Measurements from ENCODE around the gene LACTB. TPM values are rescaled to one million over a fixed set of nuclear protein-coding genes. Genes with fewer than 3 reads are reported as not detected.

Gene LACTB
- total and polyA plus RNA-seq, 10 of the 15 experiments (the other 5 are each of a cell fraction or from before 2014, with no cell fraction given) = 5.0 to 35.3 (median 16.6) TPM

DNA sequence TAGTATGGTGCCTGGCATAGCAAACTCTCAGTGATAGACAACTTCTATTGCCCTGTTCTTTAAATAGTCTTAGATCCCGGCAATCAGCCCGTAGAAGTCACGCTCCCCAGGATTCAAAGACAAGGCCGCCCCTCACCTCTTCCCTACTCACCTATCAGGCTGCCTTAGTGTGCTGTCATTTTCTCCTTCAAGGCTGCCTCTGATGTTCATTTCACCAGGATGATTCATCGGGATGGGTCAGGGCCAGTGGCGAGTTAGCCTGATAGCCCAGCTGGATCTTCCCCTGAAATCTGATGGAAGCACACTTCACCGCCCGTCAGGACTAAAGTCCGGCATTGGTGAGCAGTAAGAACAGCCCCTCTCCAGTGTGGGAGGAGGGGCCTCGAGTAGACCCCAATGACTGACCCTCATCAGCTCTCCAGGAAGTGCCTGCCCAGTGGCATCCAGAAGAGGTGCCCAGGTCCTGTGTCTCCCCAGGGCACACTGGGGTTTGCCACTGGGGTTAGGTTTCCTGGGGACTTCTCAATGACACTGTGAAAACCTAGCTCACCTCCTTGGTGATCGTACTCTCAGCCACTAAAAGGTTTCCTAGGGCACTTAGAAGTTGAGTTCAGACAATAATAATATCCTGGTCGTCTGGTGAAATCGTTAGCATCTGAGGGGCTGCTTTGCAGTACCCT is 41.6 kb upstream of the LACTB start (continued):
- no peak for TF ChIP-seq YY1 (IDR thresholded peaks at IDR 0.05; ENCODE audit: low read depth, low read length)
- TF ChIP-seq SREBF1 (IDR thresholded peaks at IDR 0.05; ENCODE audit: low read length) = no peak
- TF ChIP-seq, protein P1, sequence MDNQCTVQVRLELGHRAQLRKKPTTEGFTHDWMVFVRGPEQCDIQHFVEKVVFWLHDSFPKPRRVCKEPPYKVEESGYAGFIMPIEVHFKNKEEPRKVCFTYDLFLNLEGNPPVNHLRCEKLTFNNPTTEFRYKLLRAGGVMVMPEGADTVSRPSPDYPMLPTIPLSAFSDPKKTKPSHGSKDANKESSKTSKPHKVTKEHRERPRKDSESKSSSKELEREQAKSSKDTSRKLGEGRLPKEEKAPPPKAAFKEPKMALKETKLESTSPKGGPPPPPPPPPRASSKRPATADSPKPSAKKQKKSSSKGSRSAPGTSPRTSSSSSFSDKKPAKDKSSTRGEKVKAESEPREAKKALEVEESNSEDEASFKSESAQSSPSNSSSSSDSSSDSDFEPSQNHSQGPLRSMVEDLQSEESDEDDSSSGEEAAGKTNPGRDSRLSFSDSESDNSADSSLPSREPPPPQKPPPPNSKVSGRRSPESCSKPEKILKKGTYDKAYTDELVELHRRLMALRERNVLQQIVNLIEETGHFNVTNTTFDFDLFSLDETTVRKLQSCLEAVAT (IDR thresholded peaks at IDR 0.05) = no peak
- no peak for TF ChIP-seq ZZZ3 (IDR thresholded peaks at IDR 0.05; ENCODE audit: control insufficient read depth, insufficient read length, low read depth)
- no peak for TF ChIP-seq TBL1XR1 (IDR thresholded peaks at IDR 0.05; ENCODE audit: low read depth, low read length)
- no peak for TF ChIP-seq STAT1 (conservative IDR thresholded peaks at IDR 0.05)

DNA sequence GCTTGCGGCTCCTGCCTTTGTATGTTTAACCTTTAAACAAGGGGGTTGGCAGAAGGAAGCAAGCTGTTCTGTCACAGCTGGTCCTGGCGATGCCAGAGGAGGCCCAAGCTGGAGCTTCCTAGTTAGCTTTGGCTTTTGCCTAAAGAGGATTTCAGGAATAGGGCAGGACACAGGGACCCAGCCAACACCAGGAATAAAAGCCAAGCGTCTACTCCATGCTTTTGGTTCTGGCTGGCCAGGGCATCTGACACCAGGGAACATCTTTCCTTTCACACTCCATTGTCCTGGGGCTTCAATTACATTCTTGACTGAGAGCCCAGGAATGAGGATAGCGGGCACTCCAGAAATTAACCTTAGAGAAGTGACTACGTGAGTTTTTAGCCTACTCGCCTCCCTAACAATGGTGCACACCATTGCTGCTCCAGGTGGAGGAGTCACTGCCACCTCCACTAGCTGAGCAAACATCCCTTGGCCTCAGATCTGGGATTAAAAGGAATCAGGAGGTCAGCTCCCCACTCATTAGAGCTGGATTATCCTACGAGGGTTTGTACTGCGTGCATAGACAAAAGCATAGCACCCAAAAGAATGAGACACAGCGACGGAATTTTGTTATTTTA is 40.9 kb upstream of the LACTB start:
- Histone ChIP-seq H3K4me1 (ENCODE audit: control insufficient read depth, insufficient read depth, low read length) (peaks cover 9% of the 10 kb centered on the region), H3K9ac (ENCODE audit: control insufficient read depth, insufficient read depth, low read length) (no peak overlapping the region), H3K4me2 (ENCODE audit: control insufficient read depth, insufficient read depth) (no peak overlapping the region), H3K79me2 (ENCODE audit: control insufficient read depth, insufficient read depth, low read length) (no peaks in the 10 kb centered on the region), H3K4me3 (no peak overlapping the region), H3K27ac (ENCODE audit: control insufficient read depth, insufficient read depth) (no peak overlapping the region), H3K36me3 (ENCODE audit: control insufficient read depth in 2 of 2, insufficient read depth in 2 of 2, low read length in 1 of 2) (no peaks in the 10 kb centered on the region), H4K20me1 (ENCODE audit: control insufficient read depth, insufficient read depth) (no peaks in the 10 kb centered on the region; the same call in 1 of the 2 replicates), H3K9me3 (replicated peaks; ENCODE audit: control insufficient read depth, insufficient read depth, low read length) (no peaks in the 10 kb centered on the region), H2AFZ (ENCODE audit: control insufficient read depth, low read depth, low read length) (no peak overlapping the region), H3K27me3 (replicated peaks in 1 of 2; ENCODE audit: control insufficient read depth in 2 of 2, insufficient read depth in 2 of 2, low read length in 1 of 2) (no peaks in the 10 kb centered on the region)
- in situ Hi-C loops (cut with MboI) (loop anchor here (10.0 kb wide), 1 partner anchor 306 kb away; no protein-coding TSS in a partner anchor), intact Hi-C loops (cut with micrococcal nuclease; ENCODE audit: unreplicated experiment) (no loop called here)
- FAIRE-seq (no peak), DNase-seq (ENCODE audit: low read depth, low spot score) (no peak), ATAC-seq (no peak)
- ChIA-PET SMC1A (ENCODE audit: uncharacterized antibody, unreplicated experiment) (no interaction called here), CTCF (interaction anchor here (1.1 to 1.3 kb wide), 2 partner anchors 12 to 34 kb away, joined by 3 to 4 read pairs; no protein-coding TSS in a partner anchor), POLR2A (no interaction called here), RAD21 (ENCODE audit: unreplicated experiment) (no interaction called here)
- TF ChIP-seq CHD4 (IDR thresholded peaks at IDR 0.05) (no peak), ZBED1 (IDR thresholded peaks at IDR 0.05; ENCODE audit: borderline replicate concordance) (no peak), KAT2A (conservative IDR thresholded peaks at IDR 0.05; ENCODE audit: control insufficient read depth, low read depth, low read length) (no peak), SMAD1 (IDR thresholded peaks at IDR 0.05; ENCODE audit: low read depth, partially characterized antibody) (no peak), TAF1 (IDR thresholded peaks at IDR 0.05; ENCODE audit: borderline replicate concordance, low read depth, low read length) (no peak), BCL11A (IDR thresholded peaks at IDR 0.05; ENCODE audit: low read depth, low read length) (no peak), FOS (IDR thresholded peaks at IDR 0.05; ENCODE audit: borderline replicate concordance, extremely low read depth, insufficient read length) (no peak), EZH2 (IDR thresholded peaks at IDR 0.05; ENCODE audit: borderline replicate concordance, control insufficient read depth, low read depth, low read length) (no peak), HCFC1 (IDR thresholded peaks at IDR 0.05; ENCODE audit: low read length) (no peak)
- TF ChIP-seq, protein P2, sequence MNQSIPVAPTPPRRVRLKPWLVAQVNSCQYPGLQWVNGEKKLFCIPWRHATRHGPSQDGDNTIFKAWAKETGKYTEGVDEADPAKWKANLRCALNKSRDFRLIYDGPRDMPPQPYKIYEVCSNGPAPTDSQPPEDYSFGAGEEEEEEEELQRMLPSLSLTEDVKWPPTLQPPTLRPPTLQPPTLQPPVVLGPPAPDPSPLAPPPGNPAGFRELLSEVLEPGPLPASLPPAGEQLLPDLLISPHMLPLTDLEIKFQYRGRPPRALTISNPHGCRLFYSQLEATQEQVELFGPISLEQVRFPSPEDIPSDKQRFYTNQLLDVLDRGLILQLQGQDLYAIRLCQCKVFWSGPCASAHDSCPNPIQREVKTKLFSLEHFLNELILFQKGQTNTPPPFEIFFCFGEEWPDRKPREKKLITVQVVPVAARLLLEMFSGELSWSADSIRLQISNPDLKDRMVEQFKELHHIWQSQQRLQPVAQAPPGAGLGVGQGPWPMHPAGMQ (IDR thresholded peaks at IDR 0.05; ENCODE audit: borderline replicate concordance) = no peak
- TF ChIP-seq, protein P3, sequence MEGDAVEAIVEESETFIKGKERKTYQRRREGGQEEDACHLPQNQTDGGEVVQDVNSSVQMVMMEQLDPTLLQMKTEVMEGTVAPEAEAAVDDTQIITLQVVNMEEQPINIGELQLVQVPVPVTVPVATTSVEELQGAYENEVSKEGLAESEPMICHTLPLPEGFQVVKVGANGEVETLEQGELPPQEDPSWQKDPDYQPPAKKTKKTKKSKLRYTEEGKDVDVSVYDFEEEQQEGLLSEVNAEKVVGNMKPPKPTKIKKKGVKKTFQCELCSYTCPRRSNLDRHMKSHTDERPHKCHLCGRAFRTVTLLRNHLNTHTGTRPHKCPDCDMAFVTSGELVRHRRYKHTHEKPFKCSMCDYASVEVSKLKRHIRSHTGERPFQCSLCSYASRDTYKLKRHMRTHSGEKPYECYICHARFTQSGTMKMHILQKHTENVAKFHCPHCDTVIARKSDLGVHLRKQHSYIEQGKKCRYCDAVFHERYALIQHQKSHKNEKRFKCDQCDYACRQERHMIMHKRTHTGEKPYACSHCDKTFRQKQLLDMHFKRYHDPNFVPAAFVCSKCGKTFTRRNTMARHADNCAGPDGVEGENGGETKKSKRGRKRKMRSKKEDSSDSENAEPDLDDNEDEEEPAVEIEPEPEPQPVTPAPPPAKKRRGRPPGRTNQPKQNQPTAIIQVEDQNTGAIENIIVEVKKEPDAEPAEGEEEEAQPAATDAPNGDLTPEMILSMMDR (IDR thresholded peaks at IDR 0.05 in 2 of 3, conservative IDR thresholded peaks at IDR 0.05 in 1 of 3; ENCODE audit: control insufficient read depth in 2 of 3, extremely low read depth in 1 of 3, insufficient read depth in 1 of 3, low read depth in 3 of 3, low read length in 3 of 3) = no peak
- 75% methylated on average over 10 of the region's 10 CpGs for WGBS (ENCODE audit: insufficient coverage, insufficient replicate concordance, low lambda C conversion rate, missing lambda C conversion rate)
- BruUV-seq (replicated peaks) = no TSS peak
